Ovary (tissue), 9 donors: ENCODE measurements around the gene TCF12. TPM values are rescaled to one million over a fixed set of nuclear protein-coding genes. Genes with fewer than 3 reads are reported as not detected.

Source experiments
- DNase-seq, 5 donors: peaks; one replicate each; pipeline ENCODE4 v3.0.0-alpha.2; 2019 to 2020
- H3K27ac ChIP-seq, 2 donors: fragments of 200-600 bp; one replicate each; pipeline versions ENCODE4 v1.5.1 to v1.8.0; 2019 to 2022
- H3K27me3 ChIP-seq: fragments of 200-600 bp; one replicate; pipeline ENCODE4 v1.8.0; 2022
- H3K36me3 ChIP-seq: fragments of 200-600 bp; sonication (generic); one replicate; pipeline ENCODE4 v1.5.1; 2019
- H3K4me1 ChIP-seq: one replicate; pipeline ENCODE4 v1.8.1; 2013; ENCODE audit warnings: mild to moderate bottlenecking, moderate library complexity; ENCODE audit not compliant: insufficient read depth
- H3K4me3 ChIP-seq: fragments of 200-600 bp; sonication (generic); one replicate; pipeline ENCODE4 v1.5.1; 2017
- H3K9me3 ChIP-seq, 2 donors: fragments of 200-600 bp in 1 of 2; sonication (generic) in 1 of 2; one replicate each; pipeline versions ENCODE4 v1.5.1 to v1.8.1; 2013 to 2019; ENCODE audit warnings: mild to moderate bottlenecking in 1 of 2, moderate library complexity in 1 of 2
- CTCF ChIP-seq, 3 donors: fragments of 450-650 bp in 2 of 3; fragments of 200-600 bp in 1 of 3; IDR thresholded peaks; one replicate each; pipeline versions ENCODE4 v1.5.1 to v1.8.0; 2016 to 2022; ENCODE audit warnings: antibody characterized with exemption in 3 of 3, mild to moderate bottlenecking in 1 of 3
- EP300 ChIP-seq: sonication (generic); formaldehyde crosslinking; IDR thresholded peaks from one replicate; pipeline ENCODE4 v1.6.1; 2017; ENCODE audit warnings: antibody characterized with exemption
- POLR2A ChIP-seq: fragments of 450-650 bp; IDR thresholded peaks from one replicate; pipeline ENCODE4 v1.6.1; 2017; ENCODE audit warnings: antibody characterized with exemption, mild to moderate bottlenecking, moderate library complexity
- WGBS, 3 donors: extraction: QIAGEN DNeasy Blood & Tissue Kit in 1 of 3; methylation state at CpG; one replicate each; pipeline versions ENCODE4 v1.1.5 to v1.1.7; 2013 to 2017; 5-methylcytosine and 5-hydroxymethylcytosine counted together
- intact Hi-C, 4 donors: fragments of 100-400 bp; cut with DNase I; formaldehyde crosslinking; loops; one replicate each; pipeline versions ENCODE4 v1.11.0 to v1.15.1; 2022 to 2023
- polyA plus RNA-seq, 2 donors: library from polyadenylated mRNA; stranded (reverse); fragments of 200-250 nt in 1 of 2; fragments of 350-450 nt in 1 of 2; fragmentation: Illumina TruSeq in 1 of 2; extraction: RNeasy Lipid Tissue Mini Kit (QIAGEN cat#74804) in 1 of 2; gene quantifications; one replicate each; pipeline ENCODE4 v1.2.3, GENCODE V29; 2013 to 2014
- total RNA-seq, 7 donors: library from RNA; depleted of rRNA in 2 of 7; stranded (reverse); fragments of >200 nt in 2 of 7; fragmentation: NEBNext Ultra II Directional in 3 of 7; extraction: Animal tissue kit (Norgen Biotek cat#: 25700) in 3 of 7; gene quantifications; one replicate each; pipeline versions ENCODE4 v1.1.0 to v1.2.4, GENCODE V29; 2016 to 2023
- donor health status: DM: no; HTN: no; CAD: no; lungs with moderate emphysema.
- donor health status: DM: no; HTN: no; CAD: no.
- donor health status: Bipolar disorder and iron deficiency.
- donor health status: DM: yes; HTN: yes; CAD: no.
- donor health status: DM: no; HTN: no; CAD: no.
- donor health status: DM: yes; HTN: yes; CAD: no.

TCF12 gene
- total and polyA plus RNA-seq, 9 donors: 28.6 to 150 (median 116) TPM

DNA sequence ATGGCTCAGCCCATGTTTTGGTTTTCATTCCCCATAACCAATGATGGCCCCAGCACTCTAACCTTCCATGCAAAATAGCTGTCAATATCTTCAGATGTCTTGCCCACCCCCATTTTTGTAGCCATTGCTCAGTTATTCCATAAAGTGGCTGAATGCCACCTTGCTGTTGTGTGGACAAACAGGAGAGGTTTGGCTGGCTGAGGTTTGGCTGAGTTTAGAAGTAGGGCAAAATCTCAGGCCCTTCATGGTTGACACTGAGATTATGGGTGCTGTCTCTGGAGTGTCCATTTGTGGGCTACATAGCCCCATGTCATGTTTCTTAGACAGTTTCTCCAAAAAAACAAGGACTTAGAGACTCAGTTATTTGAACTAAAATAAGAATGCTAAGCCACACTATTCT is 96.9 kb downstream of the TCF12 start:
- intact Hi-C loops: no loop called here
- TF ChIP-seq EP300 (no peak), CTCF (IDR thresholded peaks at IDR 0.05) (no peak), POLR2A (no peak)
- H3K36me3 ChIP-seq: no peaks in the 10 kb centered on the region
- no peaks in the 10 kb centered on the region for H3K9me3 ChIP-seq
- no peak overlapping the region for H3K4me3 ChIP-seq
- no peaks in the 10 kb centered on the region for H3K27me3 ChIP-seq
- peaks cover 6% of the 10 kb centered on the region for H3K4me1 ChIP-seq
- no peak overlapping the region for H3K27ac ChIP-seq
- DNase-seq: no peak

DNA sequence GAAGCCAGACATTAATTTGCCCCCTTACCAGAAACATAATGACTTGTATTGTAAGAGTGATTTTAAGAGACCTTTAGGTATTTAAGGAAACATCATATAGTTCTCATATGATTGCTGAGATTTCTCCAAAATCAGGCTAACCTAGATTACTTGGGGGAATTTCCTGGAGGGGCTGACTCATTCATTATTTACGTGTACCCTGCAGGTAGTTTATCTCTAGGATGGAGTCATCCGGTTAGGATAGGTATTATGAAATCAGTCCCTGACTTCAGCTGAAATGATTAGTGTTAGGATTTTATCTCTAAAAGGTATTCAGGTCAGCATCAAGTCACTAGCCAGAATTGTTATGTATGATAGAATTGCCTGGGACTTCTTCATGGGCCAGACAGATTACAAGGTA is 97.5 kb downstream of the TCF12 start:
- peaks cover 6% of the 10 kb centered on the region for H3K4me1 ChIP-seq
- no peak overlapping the region for H3K27ac ChIP-seq
- no peaks in the 10 kb centered on the region for H3K36me3 ChIP-seq
- no peak overlapping the region for H3K4me3 ChIP-seq
- intact Hi-C loops: no loop called here
- H3K27me3 ChIP-seq: no peaks in the 10 kb centered on the region
- no peaks in the 10 kb centered on the region for H3K9me3 ChIP-seq
- DNase-seq: no peak
- 88 to 91% (median 89%) methylated on average over 2 of the region's 2 CpGs for WGBS, 3 donors
- TF ChIP-seq EP300 (no peak), CTCF (IDR thresholded peaks at IDR 0.05) (no peak), POLR2A (no peak)

- Histone ChIP-seq H3K27ac (no peak overlapping the region), H3K4me1 (peaks cover 6% of the 10 kb centered on the region), H3K27me3 (no peaks in the 10 kb centered on the region), H3K9me3 (no peaks in the 10 kb centered on the region), H3K4me3 (no peak overlapping the region), H3K36me3 (no peaks in the 10 kb centered on the region)
- TF ChIP-seq CTCF (IDR thresholded peaks at IDR 0.05): no peak
- TF ChIP-seq EP300: no peak
- TF ChIP-seq POLR2A: no peak
- 90 to 97% (median 95%) methylated on average over 3 of the region's 3 CpGs for WGBS, 3 donors
- intact Hi-C loops: no loop called here
- DNase-seq: no peak
Observed at GRCh38 chr15:57017024-57017423, 98.6 kb downstream of the TCF12 start.

DNA sequence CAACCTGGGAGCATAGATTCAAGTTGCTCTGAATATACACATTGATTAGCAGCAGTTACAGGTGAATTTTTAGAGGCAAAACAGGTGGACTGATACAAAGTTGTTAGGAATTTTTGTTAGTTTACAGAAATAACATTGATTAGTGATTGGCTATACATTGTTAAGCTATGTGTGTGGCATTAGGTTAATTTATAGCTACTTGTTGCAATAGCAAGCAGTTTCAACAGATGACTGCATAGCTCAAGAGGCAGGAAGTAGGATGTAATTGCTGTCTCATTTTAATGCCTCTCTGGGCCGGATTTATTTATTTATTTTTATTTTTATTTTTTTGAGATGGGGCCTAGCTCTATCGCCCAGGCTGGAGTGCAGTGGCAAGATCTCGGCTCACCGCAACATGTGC is 99.7 kb downstream of the TCF12 start:
- no peak for DNase-seq
- no peak overlapping the region for H3K27ac ChIP-seq
- TF ChIP-seq CTCF (IDR thresholded peaks at IDR 0.05) (no peak), EP300 (no peak), POLR2A (no peak)
- peaks cover 6% of the 10 kb centered on the region for H3K4me1 ChIP-seq
- intact Hi-C loops: no loop called here
- 71 to 75% (median 71%) methylated on average over 4 of the region's 4 CpGs for WGBS, 3 donors
- H3K36me3 ChIP-seq: no peaks in the 10 kb centered on the region
- no peaks in the 10 kb centered on the region for H3K27me3 ChIP-seq
- no peaks in the 10 kb centered on the region for H3K9me3 ChIP-seq
- no peak overlapping the region for H3K4me3 ChIP-seq
